Activated CD8-positive, alpha-beta memory T cell treated with anti-CD3 and anti-CD28 coated beads for 24 hours (primary cell): ENCODE results near the gene ARL3.

Experiments
- DNase-seq: peaks from one replicate; pipeline ENCODE4 v3.0.0-alpha.2; 2020

ARL3 gene

GRCh38 chr10:102649797-102650654, 64.2 kb downstream of the ARL3 start:
- no peak for DNase-seq

GRCh38 chr10:102648889-102649796, 65.1 kb downstream of the ARL3 start:
- DNase-seq, result no peak

GRCh38 chr10:102648269-102648888, 65.8 kb downstream of the ARL3 start:
- no peak for DNase-seq

- DNase-seq, result no peak
Measured at GRCh38 chr10:102647443-102648268, 66.5 kb downstream of the ARL3 start.

- no peak for DNase-seq
Measured at GRCh38 chr10:102646610-102647442, 67.4 kb downstream of the ARL3 start.

- peak; percentile 91 for DNase-seq
Measured at GRCh38 chr10:102645741-102646609, 68.2 kb downstream of the ARL3 start.

GRCh38 chr10:102645388-102645740, 68.8 kb downstream of the ARL3 start:
- DNase-seq, result no peak

- DNase-seq, result peak; percentile 88
Measured at GRCh38 chr10:102644646-102645387, 69.4 kb downstream of the ARL3 start.

GRCh38 chr10:102644066-102644645, 70.0 kb downstream of the ARL3 start, which contains the start of gene TRIM8:
TRIM8 (plus strand) TSS chr10:102644479; CDS start chr10:102644618, 139 bp downstream.
- peak; percentile 84 for DNase-seq

- peak; percentile 87 for DNase-seq
Measured at GRCh38 chr10:102643336-102644065, 70.7 kb downstream of the ARL3 start.

GRCh38 chr10:102642736-102643335, 71.4 kb downstream of the ARL3 start:
- DNase-seq, result no peak

GRCh38 chr10:102641880-102642735, 72.1 kb downstream of the ARL3 start:
- peak; percentile 98 for DNase-seq

- no peak for DNase-seq
Measured at GRCh38 chr10:102641402-102641801, 72.8 kb downstream of the ARL3 start.

GRCh38 chr10:102639537-102639936, 74.7 kb downstream of the ARL3 start:
- DNase-seq, result no peak

GRCh38 chr10:102635377-102635776, 78.8 kb downstream of the ARL3 start:
- no peak for DNase-seq

GRCh38 chr10:102634686-102635085, 79.5 kb downstream of the ARL3 start:
- DNase-seq, result no peak

GRCh38 chr10:102633848-102634247, 80.3 kb downstream of the ARL3 start:
- DNase-seq, result no peak
